Mesendoderm (in vitro differentiated cells): Measurements from ENCODE around the gene OSBPL8.

Source experiments
- DNase-seq: peaks from one replicate; pipeline ENCODE4 v3.0.0; 2013
- H2AK5ac ChIP-seq: 2 replicates; pipeline ENCODE4 v1.6.1; 2013; ENCODE audit warnings: low read length, inconsistent platforms
- H2BK120ac ChIP-seq: 2 replicates; pipeline ENCODE4 v1.6.1; 2013; ENCODE audit warnings: low read depth, mild to moderate bottlenecking, low read length, moderate library complexity, mixed read lengths
- H2BK15ac ChIP-seq: replicated peaks from 2 replicates; pipeline ENCODE4 v1.6.1; 2013; ENCODE audit warnings: low read depth, mild to moderate bottlenecking, moderate library complexity
- H2BK5ac ChIP-seq: 2 replicates; pipeline ENCODE4 v1.6.1; 2013; ENCODE audit warnings: low read length, inconsistent platforms
- H3K18ac ChIP-seq: 2 replicates; pipeline ENCODE4 v1.6.1; 2013; ENCODE audit warnings: mild to moderate bottlenecking, low read length, mixed read lengths
- H3K23ac ChIP-seq: one replicate; pipeline ENCODE4 v1.6.1; 2013; ENCODE audit warnings: low read length
- H3K27ac ChIP-seq: 2 replicates; pipeline ENCODE4 v1.5.1; 2013; ENCODE audit warnings: low read depth, mild to moderate bottlenecking, inconsistent platforms, low read length, moderate library complexity
- H3K27me3 ChIP-seq: 2 replicates; pipeline ENCODE4 v1.6.1; 2013; ENCODE audit warnings: low read length, control low read depth, mild to moderate bottlenecking, inconsistent platforms; ENCODE audit not compliant: insufficient read depth, poor library complexity
- H3K36me3 ChIP-seq: 2 replicates; pipeline ENCODE4 v1.6.1; 2013; ENCODE audit warnings: low read length, inconsistent platforms; ENCODE audit not compliant: control insufficient read depth, insufficient read depth
- H3K4ac ChIP-seq: one replicate; pipeline ENCODE4 v1.6.1; 2013; ENCODE audit warnings: low read depth, mild to moderate bottlenecking, low read length, moderate library complexity
- H3K4me1 ChIP-seq: 2 replicates; pipeline ENCODE4 v1.6.1; 2013; ENCODE audit warnings: low read depth, low read length, inconsistent platforms; ENCODE audit not compliant: control insufficient read depth
- H3K4me2 ChIP-seq: 2 replicates; pipeline ENCODE4 v1.6.1; 2013; ENCODE audit warnings: low read length
- H3K4me3 ChIP-seq: 2 replicates; pipeline ENCODE4 v1.5.1; 2013; ENCODE audit warnings: mild to moderate bottlenecking, low read length
- H3K56ac ChIP-seq: one replicate; pipeline ENCODE4 v1.6.1; 2013; ENCODE audit warnings: low read length
- H3K79me1 ChIP-seq: 2 replicates; pipeline ENCODE4 v1.6.1; 2013; ENCODE audit warnings: low read length, inconsistent platforms
- H3K79me2 ChIP-seq: 2 replicates; pipeline ENCODE4 v1.6.1; 2013; ENCODE audit warnings: mild to moderate bottlenecking, low read length; ENCODE audit not compliant: control insufficient read depth, insufficient read depth
- H3K9ac ChIP-seq: 2 replicates; pipeline ENCODE4 v1.6.1; 2013; ENCODE audit warnings: low read length, inconsistent platforms
- H4K5ac ChIP-seq: one replicate; pipeline ENCODE4 v1.6.1; 2013; ENCODE audit warnings: low read length
- H4K8ac ChIP-seq: one replicate; pipeline ENCODE4 v1.6.1; 2013; ENCODE audit warnings: low read depth, mild to moderate bottlenecking, control low read depth, low read length, moderate library complexity
- whole genome bisulfite sequencing: extraction: QIAGEN DNeasy Blood & Tissue Kit; methylation state at CpG from one replicate; pipeline ENCODE4 v1.1.7; 2013; ENCODE audit warnings: low lambda C conversion rate, missing lambda C conversion rate; ENCODE audit not compliant: insufficient coverage; ENCODE audit errors: extremely low coverage; 5-methylcytosine and 5-hydroxymethylcytosine counted together

OSBPL8 gene

GRCh38 chr12:76508128-76508980 lies 51.2 kb downstream of the OSBPL8 start:
- H2BK5ac ChIP-seq: no peak overlapping the region
- H3K79me1 ChIP-seq: peaks cover 2% of the 10 kb centered on the region
- peaks cover 2% of the 10 kb centered on the region for H3K4me1 ChIP-seq
- no peaks in the 10 kb centered on the region for H3K27me3 ChIP-seq
- no peaks in the 10 kb centered on the region for H3K36me3 ChIP-seq
- no peak overlapping the region for H3K56ac ChIP-seq
- H4K5ac ChIP-seq: no peak overlapping the region
- WGBS: no CpG with 5 or more reads among the region's 6 CpGs
- no peak overlapping the region for H3K18ac ChIP-seq
- no peak overlapping the region for H3K4ac ChIP-seq
- H3K9ac ChIP-seq: no peak overlapping the region
- no peak overlapping the region for H3K27ac ChIP-seq
- H4K8ac ChIP-seq: no peak overlapping the region
- peak; percentile 50 for DNase-seq
- H3K4me3 ChIP-seq: no peak overlapping the region
- H3K4me2 ChIP-seq: no peak overlapping the region
- H2BK15ac ChIP-seq: no peak overlapping the region
- no peak overlapping the region for H3K23ac ChIP-seq
- H3K79me2 ChIP-seq: peaks cover 2% of the 10 kb centered on the region
- H2AK5ac ChIP-seq: no peak overlapping the region
- no peak overlapping the region for H2BK120ac ChIP-seq

GRCh38 chr12:76506149-76506548 lies 53.4 kb downstream of the OSBPL8 start:
- Histone ChIP-seq H3K79me1 (peaks cover 2% of the 10 kb centered on the region), H3K27ac (no peak overlapping the region), H3K27me3 (no peaks in the 10 kb centered on the region), H2BK5ac (no peak overlapping the region), H3K9ac (no peak overlapping the region), H2BK120ac (no peak overlapping the region), H3K4ac (no peak overlapping the region), H4K5ac (no peak overlapping the region), H3K79me2 (peaks cover 2% of the 10 kb centered on the region), H3K36me3 (no peaks in the 10 kb centered on the region), H3K18ac (no peak overlapping the region), H3K23ac (no peak overlapping the region), H4K8ac (no peak overlapping the region), H2BK15ac (peak overlapping the region; percentile 12), H3K4me3 (no peak overlapping the region), H3K56ac (no peak overlapping the region), H3K4me1 (peaks cover 2% of the 10 kb centered on the region), H2AK5ac (no peak overlapping the region), H3K4me2 (no peak overlapping the region)
- WGBS: no CpG with 5 or more reads among the region's 3 CpGs
- peak; percentile 18 for DNase-seq

- H2BK15ac ChIP-seq: no peak overlapping the region
- no peak overlapping the region for H3K4me3 ChIP-seq
- WGBS: no CpG with 5 or more reads among the region's 2 CpGs
- no peak overlapping the region for H3K4me2 ChIP-seq
- no peak overlapping the region for H3K4ac ChIP-seq
- no peak overlapping the region for H4K8ac ChIP-seq
- no peak overlapping the region for H4K5ac ChIP-seq
- no peaks in the 10 kb centered on the region for H3K36me3 ChIP-seq
- no peak overlapping the region for H2AK5ac ChIP-seq
- H3K79me2 ChIP-seq: peaks cover 2% of the 10 kb centered on the region
- H3K18ac ChIP-seq: no peak overlapping the region
- DNase-seq: no peak
- no peak overlapping the region for H3K23ac ChIP-seq
- H2BK5ac ChIP-seq: no peak overlapping the region
- no peak overlapping the region for H3K56ac ChIP-seq
- H3K4me1 ChIP-seq: peaks cover 2% of the 10 kb centered on the region
- H3K27me3 ChIP-seq: no peaks in the 10 kb centered on the region
- peaks cover 2% of the 10 kb centered on the region for H3K79me1 ChIP-seq
- no peak overlapping the region for H2BK120ac ChIP-seq
- no peak overlapping the region for H3K9ac ChIP-seq
- no peak overlapping the region for H3K27ac ChIP-seq
Observed at GRCh38 chr12:76505050-76505449, 54.5 kb downstream of the OSBPL8 start.

- Histone ChIP-seq H3K4me2 (no peak overlapping the region), H3K36me3 (no peaks in the 10 kb centered on the region)
Observed at GRCh38 chr12:76504606-76505005, 55.0 kb downstream of the OSBPL8 start.

GRCh38 chr12:76503957-76504356 lies 55.6 kb downstream of the OSBPL8 start:
- DNase-seq: no peak
- H3K18ac ChIP-seq: no peak overlapping the region

More at GRCh38 chr12:76504606-76505005, 55.0 kb downstream of the OSBPL8 start:
- no peak overlapping the region for H3K18ac ChIP-seq
- H3K79me2 ChIP-seq: peaks cover 2% of the 10 kb centered on the region
- no peak overlapping the region for H3K4ac ChIP-seq
- H3K4me3 ChIP-seq: no peak overlapping the region
- H4K8ac ChIP-seq: no peak overlapping the region
- no peaks in the 10 kb centered on the region for H3K27me3 ChIP-seq
- H4K5ac ChIP-seq: no peak overlapping the region
- no peak overlapping the region for H2BK5ac ChIP-seq
- H2BK15ac ChIP-seq: no peak overlapping the region
- H3K9ac ChIP-seq: no peak overlapping the region
- H3K27ac ChIP-seq: no peak overlapping the region
- peaks cover 2% of the 10 kb centered on the region for H3K79me1 ChIP-seq
- DNase-seq: no peak
- no peak overlapping the region for H2BK120ac ChIP-seq
- H3K56ac ChIP-seq: no peak overlapping the region
- WGBS: no CpG with 5 or more reads among the region's 2 CpGs
- H2AK5ac ChIP-seq: no peak overlapping the region
- H3K23ac ChIP-seq: no peak overlapping the region
- H3K4me1 ChIP-seq: peaks cover 2% of the 10 kb centered on the region

GRCh38 chr12:76501390-76501789 lies 58.2 kb downstream of the OSBPL8 start:
- Histone ChIP-seq H3K9ac (no peak overlapping the region), H3K4me2 (no peak overlapping the region), H3K23ac (no peak overlapping the region), H3K27ac (no peak overlapping the region), H2BK120ac (no peak overlapping the region), H3K79me1 (peaks cover 2% of the 10 kb centered on the region), H4K5ac (no peak overlapping the region), H3K4me3 (no peak overlapping the region), H4K8ac (no peak overlapping the region), H2AK5ac (no peak overlapping the region), H2BK15ac (no peak overlapping the region), H3K79me2 (peaks cover 2% of the 10 kb centered on the region), H3K36me3 (no peaks in the 10 kb centered on the region), H2BK5ac (no peak overlapping the region), H3K4ac (no peak overlapping the region), H3K18ac (no peak overlapping the region), H3K27me3 (no peaks in the 10 kb centered on the region), H3K4me1 (no peaks in the 10 kb centered on the region), H3K56ac (no peak overlapping the region)
- no peak for DNase-seq
- WGBS: no CpG with 5 or more reads among the region's 2 CpGs

More at GRCh38 chr12:76503957-76504356, 55.6 kb downstream of the OSBPL8 start:
- no peak overlapping the region for H3K23ac ChIP-seq
- H3K27ac ChIP-seq: no peak overlapping the region
- H2BK15ac ChIP-seq: no peak overlapping the region
- peaks cover 2% of the 10 kb centered on the region for H3K4me1 ChIP-seq
- no peak overlapping the region for H4K8ac ChIP-seq
- no peak overlapping the region for H3K9ac ChIP-seq
- no peak overlapping the region for H2BK5ac ChIP-seq
- no peak overlapping the region for H3K4me3 ChIP-seq
- H3K4ac ChIP-seq: no peak overlapping the region
- H2AK5ac ChIP-seq: no peak overlapping the region
- no peak overlapping the region for H2BK120ac ChIP-seq
- H3K79me1 ChIP-seq: peaks cover 2% of the 10 kb centered on the region
- no peaks in the 10 kb centered on the region for H3K27me3 ChIP-seq
- peaks cover 2% of the 10 kb centered on the region for H3K79me2 ChIP-seq
- H4K5ac ChIP-seq: no peak overlapping the region
- no peak overlapping the region for H3K56ac ChIP-seq
- no peak overlapping the region for H3K4me2 ChIP-seq
- H3K36me3 ChIP-seq: no peaks in the 10 kb centered on the region
